GM12801 (cell line): Measurements from ENCODE around the gene COL8A2.

Experiments used
- CTCF ChIP-seq: IDR thresholded peaks from one replicate; pipeline ENCODE4 v1.5.1; 2011; ENCODE audit warnings: control low read depth; ENCODE audit not compliant: insufficient read length; ENCODE audit errors: extremely low read depth

The COL8A2 gene

GRCh38 chr1:36055706-36056105 is 69.3 kb downstream of the COL8A2 start:
- TF ChIP-seq CTCF, result no peak

GRCh38 chr1:36053978-36054377 is 71.0 kb downstream of the COL8A2 start:
- TF ChIP-seq CTCF, result no peak

GRCh38 chr1:36051821-36052220 is 73.2 kb downstream of the COL8A2 start:
- no peak for TF ChIP-seq CTCF
